NCI-H69 (cell line): ENCODE results near the gene UHRF1.
"Not testable (repeated sequence)": the region's sequence is repeated elsewhere in the genome, so short reads cannot be mapped to it uniquely, and the experiment has no call there.

Experiments used
- DNase-seq: peaks from one replicate; lab custom pipeline; 2025; lab: John Stamatoyannopoulos, UW

The UHRF1 gene

DNA sequence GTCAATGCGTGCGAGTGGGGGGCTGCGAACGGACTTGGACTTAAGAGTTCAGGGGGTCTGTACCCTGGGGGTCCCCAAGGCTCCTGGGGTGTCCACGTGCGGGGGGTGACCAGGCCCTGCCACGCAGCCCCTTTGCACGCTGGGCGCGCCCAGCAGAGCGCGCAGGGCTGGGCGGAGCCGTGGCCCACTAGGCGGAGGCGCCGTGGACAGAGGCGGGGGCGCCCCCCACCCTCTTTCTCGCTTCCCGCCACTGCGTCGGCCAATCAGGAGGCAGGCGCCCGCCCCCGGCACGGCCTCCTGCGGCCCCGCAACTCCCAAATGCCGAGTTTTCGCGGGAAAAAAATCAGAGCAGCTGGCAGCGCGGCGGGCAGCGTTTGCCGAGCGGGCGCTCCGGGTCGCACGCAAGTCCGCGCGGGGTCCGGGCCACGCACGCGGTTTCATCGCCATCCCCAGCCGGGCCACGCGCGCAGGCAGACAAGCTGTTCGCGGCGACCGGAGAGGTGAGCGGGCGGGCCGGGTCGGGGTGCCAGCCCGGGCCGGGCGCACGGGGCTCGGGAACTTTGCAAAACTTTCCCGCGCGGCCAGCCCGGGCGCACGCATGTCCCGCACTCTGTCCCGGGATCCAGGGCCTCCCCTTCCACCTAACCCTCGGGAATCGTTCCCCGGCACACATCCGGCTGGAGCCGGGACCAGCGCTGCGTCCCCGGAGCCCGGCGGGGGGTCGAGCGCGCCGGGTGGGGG is at the start of gene UHRF1:
Gene UHRF1, plus strand, starts transcription at position 346 of the 741 bp plus-strand sequence. CDS start 1,385 bp downstream, outside the sequence.
- DNase-seq: peak; percentile 96

DNA sequence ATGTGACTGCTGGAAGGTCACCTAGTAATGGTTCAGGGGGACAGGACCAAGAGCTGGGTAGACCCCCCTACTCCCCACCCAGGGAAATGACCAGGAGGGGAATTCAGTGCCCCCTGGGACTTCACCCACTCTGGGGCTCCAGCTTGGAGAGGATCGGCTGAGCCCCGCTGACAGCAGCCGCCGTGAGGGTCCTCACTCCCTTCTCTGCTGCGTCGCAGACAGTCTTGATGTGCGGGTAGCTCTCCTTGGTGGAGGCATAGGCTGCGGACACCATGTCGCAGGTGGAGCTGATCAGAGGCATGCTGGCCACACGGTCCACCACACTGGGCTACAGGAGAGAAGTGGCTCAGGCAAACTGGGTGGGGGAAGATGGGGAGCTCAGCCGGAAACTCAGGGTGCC is 49.6 kb upstream of the UHRF1 start:
- DNase-seq: no peak

DNA sequence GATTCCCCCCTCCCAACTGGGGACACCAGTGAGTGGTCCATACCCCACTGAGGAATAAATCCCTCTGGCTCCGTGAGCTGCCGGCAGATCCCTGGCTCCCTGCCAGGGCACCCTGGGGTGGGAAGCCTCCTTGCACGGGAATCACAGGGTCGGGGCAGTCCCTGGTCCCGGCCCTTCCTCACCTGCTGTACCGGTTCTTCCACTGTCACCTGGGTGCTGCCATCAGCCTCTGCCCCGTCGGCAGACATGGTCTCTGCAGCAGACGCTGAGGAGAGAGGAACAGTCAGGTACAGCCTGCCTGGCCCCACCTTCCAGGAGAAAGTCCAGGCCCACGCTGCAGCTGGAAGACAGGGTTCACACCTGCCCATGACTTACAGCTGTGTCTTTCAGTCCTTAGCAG is 48.2 kb upstream of the UHRF1 start:
- DNase-seq: peak; percentile 50

DNA sequence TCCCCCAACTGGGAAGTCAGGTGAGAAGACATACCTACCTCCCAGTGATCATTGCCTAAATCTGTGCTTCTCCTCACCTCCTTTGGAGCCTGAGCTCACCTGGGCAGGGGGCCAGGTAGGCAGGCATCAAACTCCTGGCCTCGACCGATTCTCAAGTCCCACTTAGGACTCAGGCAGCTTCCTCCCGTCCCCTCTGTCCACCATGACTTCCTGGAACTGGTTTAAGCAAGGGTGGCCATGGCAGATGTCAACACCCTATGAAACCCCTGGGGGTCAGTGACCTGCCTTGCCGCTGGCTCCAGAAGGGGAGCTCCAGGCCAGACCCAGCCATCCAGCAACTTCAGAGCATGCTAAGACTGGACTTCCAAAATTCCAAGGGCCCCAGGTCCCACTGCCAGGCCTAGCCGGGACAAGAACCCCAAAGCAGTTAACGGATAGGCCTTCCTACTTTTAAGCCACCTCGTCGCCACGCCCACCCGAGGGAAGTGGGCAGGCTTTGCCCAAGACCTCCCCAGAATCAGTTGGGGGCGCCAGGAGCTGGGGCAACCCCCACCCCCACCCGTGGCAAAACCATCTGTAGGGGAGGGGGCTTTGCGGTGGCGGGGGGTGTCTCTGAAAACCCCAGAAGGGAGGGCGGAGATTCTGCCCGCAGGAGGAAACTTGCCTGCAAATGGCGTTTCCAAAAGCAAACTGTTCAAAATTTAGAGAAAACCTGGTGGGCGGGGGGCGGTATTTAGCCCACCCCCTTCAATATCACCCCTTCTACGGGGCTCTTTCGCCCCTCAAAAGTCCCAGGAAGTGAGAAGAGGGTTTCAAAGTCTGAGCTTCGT is 42.5 kb upstream of the UHRF1 start:
- no peak for DNase-seq

DNA sequence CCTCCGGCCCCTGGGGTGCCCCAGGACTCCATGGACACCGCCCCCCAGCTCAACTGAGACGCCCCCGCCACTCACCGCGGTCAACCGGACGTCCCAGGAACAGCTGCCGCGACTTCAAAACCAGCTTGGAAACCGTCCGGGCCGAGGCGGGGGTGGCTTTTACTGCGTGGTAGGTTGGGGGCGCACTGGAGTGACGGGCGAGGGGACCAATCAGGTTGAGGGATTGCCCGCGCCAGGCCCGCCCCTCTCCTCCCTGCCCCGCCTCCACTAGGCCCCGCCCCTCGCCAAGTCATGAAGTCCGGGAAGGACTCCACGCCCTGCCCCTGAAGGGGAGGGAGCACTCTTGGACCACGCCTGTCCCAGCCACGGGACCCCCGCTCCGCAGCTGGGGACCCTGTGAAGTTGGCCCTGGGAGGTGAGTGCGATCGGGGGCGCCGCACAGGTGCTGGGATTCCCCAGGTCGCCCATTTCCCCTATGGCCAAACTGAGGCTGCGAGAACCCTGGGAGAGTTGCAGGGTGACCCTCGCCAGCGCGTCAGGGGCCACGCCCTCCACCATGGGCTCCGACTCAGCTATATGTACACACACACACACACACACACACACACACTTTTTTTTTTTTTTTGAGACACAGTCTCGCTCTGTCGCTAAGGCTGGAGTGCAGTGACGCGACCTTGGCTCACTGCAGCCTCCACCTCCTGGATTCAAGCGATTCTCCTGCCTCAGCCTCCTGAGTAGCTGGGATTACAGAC is 41.6 kb upstream of the UHRF1 start, which contains the start of gene PLIN3:
Gene PLIN3, minus strand, starts transcription at position 134 of the 752 bp plus-strand sequence. CDS start 6,273 bp downstream, outside the sequence.
- peak; percentile 70 for DNase-seq

DNA sequence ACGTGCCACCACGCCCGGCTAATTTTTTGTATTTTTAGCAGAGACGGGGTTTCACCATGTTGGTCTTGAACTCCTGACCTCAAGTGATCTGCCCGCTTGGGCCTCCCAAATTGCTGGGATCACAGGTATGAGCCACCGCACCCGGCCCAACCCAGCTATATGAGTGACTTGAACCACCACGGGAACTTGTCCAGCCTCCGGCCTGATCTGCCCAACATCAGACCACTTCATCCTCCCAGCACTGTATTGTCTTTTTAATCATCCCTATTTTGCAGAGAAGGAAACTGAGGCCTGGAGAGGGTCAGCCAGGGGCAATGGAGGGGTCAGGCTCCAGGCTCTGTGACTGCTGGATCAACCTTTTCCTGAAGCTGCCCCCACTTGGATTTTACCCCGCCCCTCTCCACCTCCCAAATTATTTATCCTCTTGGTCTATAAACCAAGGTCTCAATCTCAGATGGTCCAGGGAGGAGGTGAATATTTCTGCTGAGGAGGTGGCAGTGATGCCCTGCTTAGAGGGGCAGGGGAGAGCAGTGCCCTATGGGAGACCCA is 40.9 kb upstream of the UHRF1 start:
- no peak for DNase-seq

DNA sequence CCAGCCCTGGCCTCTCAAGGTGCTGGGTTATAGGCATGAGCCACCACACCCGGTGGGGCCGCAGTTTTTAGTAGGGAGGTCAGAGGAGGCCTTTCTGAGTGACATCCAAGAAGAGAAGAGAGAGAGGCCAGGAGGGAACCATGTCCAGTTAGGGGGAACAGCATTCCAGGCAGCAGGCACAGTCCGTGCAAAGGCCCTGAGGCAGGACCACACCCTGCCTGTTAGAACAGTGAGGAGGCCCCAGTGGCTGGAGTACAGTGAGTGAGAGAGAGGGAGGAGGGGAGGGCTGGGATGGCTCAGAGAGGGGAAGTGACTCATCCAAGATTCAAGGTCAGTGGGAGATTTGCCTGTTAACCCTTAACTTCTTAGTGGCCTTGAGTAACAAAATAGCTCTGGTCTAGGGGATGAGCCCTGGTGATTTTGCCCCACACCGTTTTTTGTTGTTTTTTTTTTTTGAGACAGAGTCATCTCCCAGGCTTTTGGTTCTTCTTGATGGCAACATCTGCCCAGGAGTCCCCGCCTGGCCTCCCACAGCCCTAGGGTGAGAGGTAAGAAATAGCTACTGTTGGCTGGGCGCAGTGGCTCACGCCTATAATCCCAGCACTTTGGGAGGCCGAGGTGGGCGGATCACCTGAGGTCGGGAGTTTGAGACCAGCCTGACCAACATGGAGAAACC is 39.1 kb upstream of the UHRF1 start:
- peak; percentile 42 for DNase-seq

DNA sequence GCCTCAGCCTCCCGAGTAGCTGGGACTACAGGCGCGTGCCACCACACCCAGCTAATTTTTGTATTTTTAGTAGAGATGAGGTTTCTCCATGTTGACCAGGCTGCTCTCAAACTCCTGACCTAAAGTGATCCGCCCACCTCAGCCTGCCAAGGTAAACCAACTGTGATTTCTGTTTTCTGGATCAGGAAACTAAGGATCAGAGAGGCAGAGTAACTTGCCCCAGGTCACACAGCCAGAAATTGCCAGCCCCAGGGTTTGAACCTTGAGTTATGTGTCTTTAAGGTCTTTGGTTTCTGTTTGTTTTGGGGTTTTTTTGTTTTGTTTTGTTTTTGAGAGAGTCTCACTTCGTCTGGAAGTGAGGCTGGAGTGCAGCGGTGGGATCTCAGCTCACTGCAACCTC is 37.6 kb upstream of the UHRF1 start:
- no peak for DNase-seq

DNA sequence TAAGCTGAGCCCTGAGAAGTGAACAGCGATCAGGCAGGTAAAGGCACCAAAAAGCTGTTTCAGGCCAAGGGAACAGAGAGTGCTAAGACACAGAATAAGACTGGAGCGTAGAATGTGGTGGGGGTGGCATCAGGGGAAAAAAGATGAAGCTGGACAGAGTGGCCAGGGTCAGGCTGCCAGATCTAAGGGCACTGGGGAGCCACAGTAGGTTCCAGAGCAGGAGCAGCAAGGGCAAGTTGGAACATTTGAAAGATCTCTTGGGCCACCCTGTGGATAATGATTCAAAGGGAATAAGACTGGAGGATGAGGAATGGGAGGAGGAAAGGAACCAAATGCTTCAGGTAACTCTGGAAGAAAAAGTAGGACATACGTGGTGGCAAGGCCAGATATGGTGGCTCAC is 35.4 kb upstream of the UHRF1 start:
- no peak for DNase-seq

DNA sequence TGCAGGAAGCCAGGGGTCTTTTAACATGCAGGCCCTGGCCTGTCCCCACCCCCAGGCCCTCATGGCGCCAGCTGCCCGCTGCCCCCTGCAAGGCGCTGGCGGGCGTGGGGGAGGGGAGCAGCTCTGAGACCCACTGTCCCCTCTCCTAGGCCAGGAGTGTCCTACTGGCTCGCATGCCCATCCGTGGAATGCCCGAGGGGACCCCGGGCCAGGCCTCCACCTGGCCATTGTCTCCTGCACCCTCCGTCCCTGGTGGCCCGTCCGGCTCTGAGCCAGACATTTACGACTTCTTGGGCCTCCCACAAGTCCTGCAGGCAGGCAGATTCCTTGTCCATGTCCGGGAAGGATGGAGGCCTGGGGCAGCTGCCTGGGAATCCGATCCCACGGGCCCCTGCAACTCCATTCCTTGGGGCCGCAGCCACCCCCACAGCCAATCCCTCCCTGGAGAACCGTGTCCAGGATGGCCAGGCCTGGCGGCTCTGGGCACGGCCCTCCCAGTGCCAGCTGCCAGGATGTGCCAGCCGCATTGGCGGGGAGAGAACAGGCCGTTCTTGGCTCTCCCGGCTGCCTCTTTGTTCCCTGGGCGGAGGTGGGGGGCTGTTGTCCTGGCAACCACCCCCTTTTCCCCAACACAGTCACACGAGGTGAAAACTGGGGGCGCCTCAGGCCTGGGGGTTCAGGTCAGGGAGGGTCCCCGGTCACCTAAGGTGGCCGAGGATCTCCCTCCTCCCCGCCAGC is 31.4 kb upstream of the UHRF1 start:
- no peak for DNase-seq

DNA sequence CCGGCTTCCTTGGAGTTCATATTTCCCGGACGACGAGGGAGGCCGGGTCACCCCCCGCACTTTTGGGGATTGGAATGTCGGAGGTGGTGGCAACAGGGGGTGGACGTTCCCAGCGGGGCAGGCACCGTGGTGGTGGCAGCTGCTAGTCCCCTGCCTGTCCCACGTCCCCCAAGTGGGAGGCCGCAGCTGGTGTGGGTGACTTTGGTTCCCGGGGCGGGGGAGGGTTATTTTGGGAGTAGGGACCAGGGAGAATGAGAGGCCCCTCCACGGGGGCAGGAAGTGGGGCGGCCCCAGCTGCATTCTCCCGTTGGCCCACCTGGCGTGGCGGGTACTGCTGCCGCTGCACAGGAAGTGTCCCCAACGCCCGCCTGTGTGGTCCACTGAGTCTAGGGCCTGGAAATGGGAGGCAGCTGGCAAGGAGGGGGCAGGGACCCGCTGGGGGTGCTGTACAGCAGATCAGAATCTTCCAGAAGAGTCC is 30.8 kb upstream of the UHRF1 start:
- no peak for DNase-seq

DNA sequence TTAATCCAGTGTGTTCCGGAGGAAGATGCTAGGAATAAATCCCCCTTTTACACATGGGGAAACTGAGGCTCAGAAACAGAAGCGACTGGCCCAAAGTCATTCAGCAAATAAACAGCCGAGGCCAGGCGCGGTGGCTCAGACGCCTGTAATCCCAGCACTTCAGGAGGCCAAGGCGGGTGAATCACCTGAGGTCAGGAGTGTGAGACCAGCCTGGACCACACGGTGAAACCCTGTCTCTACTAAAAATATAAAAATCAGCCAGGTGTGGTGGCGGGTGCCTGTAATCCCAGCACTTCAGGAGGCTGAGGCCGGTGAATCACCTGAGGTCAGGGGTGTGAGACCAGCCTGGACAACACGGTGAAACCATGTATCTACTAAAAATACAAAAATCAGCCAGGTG is 30.3 kb upstream of the UHRF1 start:
- DNase-seq: no peak

DNA sequence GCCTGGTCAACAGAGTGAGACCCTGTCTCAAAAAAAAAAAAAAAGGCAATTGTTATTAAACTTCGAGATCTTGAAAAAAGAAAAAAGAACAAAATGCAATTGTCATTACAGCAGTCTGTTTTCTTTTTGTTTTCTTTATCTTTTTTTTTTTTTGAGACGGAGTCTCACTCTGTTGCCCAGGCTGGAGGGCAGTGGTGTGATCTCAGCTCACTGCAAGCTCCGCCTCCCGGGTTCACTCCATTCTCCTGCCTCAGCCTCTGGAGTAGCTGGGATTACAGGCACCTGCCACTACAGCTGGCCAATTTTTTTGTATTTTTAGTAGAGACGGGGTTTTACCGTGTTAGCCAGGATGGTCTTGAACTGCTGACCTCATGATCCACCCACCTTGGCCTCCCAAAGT is 26.4 kb upstream of the UHRF1 start:
- DNase-seq: not testable (repeated sequence)

DNA sequence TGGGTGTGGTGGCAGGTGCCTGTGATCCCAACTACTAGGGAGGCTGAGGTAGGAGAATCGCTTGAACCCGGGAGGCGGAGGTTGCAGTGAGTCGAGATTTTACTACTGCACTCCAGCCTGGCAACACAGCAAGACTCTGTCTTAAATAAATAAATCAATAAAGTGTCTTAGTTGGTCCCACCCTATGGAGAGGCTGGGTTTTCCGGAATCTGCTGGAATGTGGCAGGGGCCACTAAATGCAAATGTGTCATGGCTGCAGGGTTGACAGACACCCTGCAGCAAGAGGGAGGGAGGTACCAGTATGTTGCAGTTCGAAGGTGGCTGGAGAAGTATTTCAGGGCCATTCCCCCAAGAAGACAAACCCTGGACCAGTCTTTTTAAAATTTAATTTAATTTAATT is 24.3 kb upstream of the UHRF1 start:
- not testable (repeated sequence) for DNase-seq

DNA sequence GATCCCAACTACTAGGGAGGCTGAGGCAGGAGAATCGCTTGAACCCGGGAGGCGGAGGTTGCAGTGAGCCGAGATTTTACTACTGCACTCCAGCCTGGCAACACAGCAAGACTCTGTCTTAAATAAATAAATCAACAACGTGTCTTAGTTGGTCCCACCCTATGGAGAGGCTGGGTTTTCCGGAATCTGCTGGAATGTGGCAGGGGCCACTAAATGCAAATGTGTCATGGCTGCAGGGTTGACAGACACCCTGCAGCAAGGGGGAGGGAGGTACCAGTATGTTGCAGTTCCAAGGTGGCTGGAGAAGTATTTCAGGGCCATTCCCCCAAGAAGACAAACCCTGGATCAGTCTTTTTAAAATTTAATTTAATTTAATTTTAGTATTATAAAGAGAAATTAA is 21.5 kb upstream of the UHRF1 start:
- not testable (repeated sequence) for DNase-seq

DNA sequence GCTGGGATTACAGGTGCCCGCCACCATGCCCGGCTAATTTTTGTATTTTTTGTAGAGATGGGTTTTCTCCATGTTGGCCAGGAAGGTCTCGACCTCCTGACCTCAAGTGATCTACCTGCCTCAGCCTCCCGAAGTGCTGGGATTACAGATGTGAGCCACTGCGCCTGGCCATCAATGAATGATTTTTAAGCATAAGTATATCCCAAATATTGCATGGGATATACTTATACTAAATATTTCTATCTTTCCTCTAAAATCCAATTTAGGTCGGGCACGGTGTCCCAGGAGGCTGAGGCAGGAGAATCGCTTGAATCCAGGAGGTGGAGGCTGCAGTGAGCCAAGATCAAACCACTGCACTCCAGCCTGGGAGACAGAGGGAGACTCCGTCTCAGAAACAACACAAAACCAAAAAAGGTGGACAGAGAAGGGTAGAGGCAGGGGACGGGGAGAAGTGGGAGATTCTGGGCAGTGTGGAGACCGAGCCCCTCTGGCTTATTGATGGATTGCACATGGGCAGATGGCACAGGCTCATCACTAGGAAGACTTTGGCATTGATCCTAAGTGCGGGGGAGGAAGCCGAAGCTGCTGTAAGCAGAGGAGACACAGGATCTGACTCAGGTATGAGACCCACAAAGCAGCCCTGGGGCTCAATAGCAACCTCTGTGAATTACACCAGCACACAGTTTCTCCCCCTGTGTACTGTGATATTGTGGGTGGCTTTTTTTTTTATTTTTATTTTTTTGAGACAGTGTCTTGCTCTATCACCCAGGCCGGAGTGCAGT is 20.1 kb upstream of the UHRF1 start:
- DNase-seq: peak; percentile 42

DNA sequence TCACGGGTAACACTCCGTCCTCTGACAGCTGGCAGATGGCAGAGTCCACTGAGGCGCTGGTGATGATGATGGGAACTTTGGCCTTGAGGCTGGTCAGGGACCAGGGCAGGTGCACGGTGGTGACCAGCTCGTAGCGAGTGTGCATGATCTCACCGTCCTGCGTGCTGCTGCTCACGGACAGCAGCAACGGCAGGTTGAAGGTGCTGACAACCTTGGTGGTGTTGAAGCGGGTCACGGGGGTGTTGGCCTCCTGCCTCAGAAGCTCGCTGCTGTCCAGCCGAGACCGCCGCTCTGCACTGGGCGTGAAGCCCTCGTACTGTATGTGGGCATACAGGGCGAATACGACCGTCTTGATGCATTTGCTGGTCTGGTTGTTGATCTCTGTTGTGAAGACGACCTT is 18.2 kb upstream of the UHRF1 start:
- no peak for DNase-seq

DNA sequence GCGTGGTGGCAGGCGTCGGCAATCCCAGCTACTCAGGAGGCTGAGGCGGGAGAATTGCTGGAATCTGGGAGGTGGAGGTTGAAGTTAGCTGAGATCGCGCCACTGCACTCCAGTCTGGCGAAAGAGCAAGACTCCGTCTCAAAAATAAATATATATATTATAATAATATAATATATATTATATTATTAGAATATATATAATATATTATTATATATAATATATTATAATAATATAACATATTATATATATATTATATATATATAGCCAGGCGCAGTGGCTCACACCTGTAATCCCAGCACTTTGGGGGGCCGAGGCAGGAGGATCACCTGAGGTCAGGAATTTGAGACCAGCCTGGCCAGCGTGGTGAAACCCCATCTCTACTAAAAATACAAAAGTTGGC is 16.3 kb upstream of the UHRF1 start:
- not testable (repeated sequence) for DNase-seq

DNA sequence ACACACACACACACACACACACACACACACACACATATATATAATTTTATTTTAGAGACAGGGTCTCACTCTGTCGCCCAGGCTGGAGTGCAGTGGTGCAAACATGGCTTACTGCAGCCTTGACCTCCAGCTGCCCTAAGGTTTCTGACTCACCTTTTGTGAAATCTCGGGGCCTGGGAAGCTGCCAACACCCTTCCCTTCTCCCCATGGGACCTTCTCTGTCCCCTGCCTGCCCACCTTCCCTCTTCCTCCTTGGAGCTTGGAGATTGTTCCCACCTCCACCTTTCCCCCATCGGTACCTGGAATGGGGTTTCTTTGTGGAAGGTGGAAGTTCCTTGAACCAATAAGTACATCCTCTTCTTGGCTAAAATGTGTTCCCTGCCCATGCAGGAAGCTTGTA is 12.9 kb upstream of the UHRF1 start:
- DNase-seq: no peak

DNA sequence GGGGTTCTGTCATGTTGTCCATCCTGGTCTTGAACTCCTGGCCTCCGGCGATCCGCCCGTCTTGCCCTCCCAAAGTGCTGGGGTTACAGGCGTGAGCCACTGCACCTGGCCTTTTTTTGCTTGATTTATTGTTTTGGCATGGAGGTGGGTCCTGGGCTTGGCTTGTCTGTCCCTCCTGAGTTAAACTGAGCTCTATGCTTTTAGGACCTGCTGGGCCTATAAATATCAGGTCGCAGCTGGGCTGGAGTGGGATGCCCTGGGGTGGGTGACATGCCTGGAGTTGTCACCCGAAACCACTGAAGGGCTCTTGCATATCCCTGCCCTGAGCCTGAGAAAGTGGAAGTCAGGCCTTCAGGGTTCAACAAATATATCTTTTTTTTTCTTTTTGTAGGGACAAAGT is 12.2 kb upstream of the UHRF1 start:
- DNase-seq: peak; percentile 46
